CD4-positive, alpha-beta T cell treated with Interleukin-10 for 1 hour (primary cell): Measurements from ENCODE around the gene TMCO4.
"Not testable (repeated sequence)": the region's sequence is repeated elsewhere in the genome, so short reads cannot be mapped to it uniquely, and the experiment has no call there.

Experiments
- DNase-seq: peaks from one replicate; pipeline ENCODE4 v3.0.0-alpha.2; 2020

The TMCO4 gene

GRCh38 chr1:19651141-19651737 is 148.5 kb downstream of the TMCO4 start:
- peak; percentile 60 for DNase-seq

- DNase-seq: no peak
These were observed 149.1 kb downstream of the TMCO4 start for GRCh38 chr1:19650416-19651140.

- no peak for DNase-seq
These were observed 151.0 kb downstream of the TMCO4 start for GRCh38 chr1:19648689-19649088.

GRCh38 chr1:19648239-19648638 is 151.5 kb downstream of the TMCO4 start:
- no peak for DNase-seq

- peak; percentile 46 for DNase-seq
These were observed 152.1 kb downstream of the TMCO4 start for GRCh38 chr1:19647643-19648042.

GRCh38 chr1:19646377-19647319 is 153.1 kb downstream of the TMCO4 start:
- DNase-seq: no peak

- no peak for DNase-seq
These were observed 154.1 kb downstream of the TMCO4 start for GRCh38 chr1:19645411-19646251.

GRCh38 chr1:19644681-19645410 is 154.9 kb downstream of the TMCO4 start:
- peak; percentile 53 for DNase-seq

- DNase-seq: no peak
These were observed 155.4 kb downstream of the TMCO4 start for GRCh38 chr1:19644395-19644680.

GRCh38 chr1:19643602-19644394 is 155.9 kb downstream of the TMCO4 start, which contains the start of gene NBL1:
Gene NBL1 (plus strand): TSS chr1:19644311. CDS start chr1:19655031, 10,720 bp downstream.
- peak; percentile 78 for DNase-seq

GRCh38 chr1:19643121-19643520 is 156.6 kb downstream of the TMCO4 start:
- DNase-seq: no peak

- no peak for DNase-seq
These were observed 159.1 kb downstream of the TMCO4 start for GRCh38 chr1:19640363-19641316.

- no peak for DNase-seq
These were observed 159.7 kb downstream of the TMCO4 start for GRCh38 chr1:19639999-19640362.

- not testable (repeated sequence) for DNase-seq
These were observed 160.5 kb downstream of the TMCO4 start for GRCh38 chr1:19639228-19639627.

GRCh38 chr1:19637606-19638005 is 162.1 kb downstream of the TMCO4 start:
- no peak for DNase-seq

GRCh38 chr1:19636749-19637148 is 163.0 kb downstream of the TMCO4 start:
- not testable (repeated sequence) for DNase-seq

- DNase-seq: no peak
These were observed 163.7 kb downstream of the TMCO4 start for GRCh38 chr1:19636065-19636464.

- no peak for DNase-seq
These were observed 164.1 kb downstream of the TMCO4 start for GRCh38 chr1:19635646-19636045.

GRCh38 chr1:19635064-19635463 is 164.7 kb downstream of the TMCO4 start:
- not testable (repeated sequence) for DNase-seq

GRCh38 chr1:19633106-19633505 is 166.6 kb downstream of the TMCO4 start:
- DNase-seq: no peak
